ENCODE results near the gene KIF25. TPM values are rescaled to one million over a fixed set of nuclear protein-coding genes. Genes with fewer than 3 reads are reported as not detected.
"Not testable (repeated sequence)": the region's sequence is repeated elsewhere in the genome, so short reads cannot be mapped to it uniquely, and the experiment has no call there.

The KIF25 gene
- total and polyA plus RNA-seq, 7 donors = 0.50 to 0.54 TPM; not detected in 5

DNA sequence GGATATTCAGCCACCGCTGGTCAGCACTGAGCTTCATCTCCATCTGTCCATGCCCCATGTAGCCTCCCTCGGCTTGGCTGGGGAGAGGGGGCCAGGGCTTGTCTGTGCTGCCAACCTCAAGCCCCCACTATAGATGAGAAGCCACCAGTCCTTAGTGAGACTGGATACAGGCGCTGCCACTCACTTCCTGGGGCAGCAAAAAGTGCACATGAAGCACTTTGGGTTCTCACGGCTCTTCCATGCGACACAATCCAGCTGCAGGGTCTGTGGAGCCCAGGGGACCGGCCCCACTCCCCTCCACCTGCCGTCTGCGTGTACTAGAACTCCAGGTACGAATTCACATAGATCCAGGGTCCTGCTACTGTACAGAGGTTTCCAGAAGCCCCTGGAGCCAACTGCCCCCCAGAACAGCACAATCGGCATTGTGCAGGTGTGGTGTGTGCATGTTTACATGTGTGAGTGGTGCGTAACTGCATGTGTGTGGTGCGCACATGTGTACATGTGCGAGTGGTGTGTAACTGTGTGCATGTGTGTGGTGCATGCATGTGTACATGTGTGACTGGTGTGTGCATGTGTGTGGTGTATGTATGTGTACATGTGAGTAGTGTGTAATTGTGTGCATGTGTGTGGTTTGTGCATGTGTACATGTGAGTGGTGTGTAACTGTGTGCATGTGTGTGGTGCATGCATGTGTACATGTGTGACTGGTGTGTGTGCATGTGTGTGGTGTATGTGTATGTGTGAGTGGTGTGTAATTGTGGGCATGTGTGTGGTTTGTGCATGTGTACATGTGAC lies 76.7 kb downstream of the KIF25 start:
- Histone ChIP-seq H3K9me3 (no peaks in the 10 kb centered on the region), H3K27ac (no peak overlapping the region), H3K36me3 (no peaks in the 10 kb centered on the region), H3K4me3 (no peak overlapping the region), H3K4me1 (no peaks in the 10 kb centered on the region), H3K27me3 (no peaks in the 10 kb centered on the region)
- no peak for DNase-seq
- intact Hi-C loops (cut with DNase I) = no loop called here
- no peak for TF ChIP-seq EP300 (IDR thresholded peaks at IDR 0.05)
- 84 to 86% methylated on average over 13 of the region's 13 CpGs for WGBS, 2 donors

- H3K36me3 ChIP-seq = no peaks in the 10 kb centered on the region
- TF ChIP-seq POLR2AphosphoS5 (IDR thresholded peaks at IDR 0.05) (no peak), CTCF (IDR thresholded peaks at IDR 0.05) (no peak), EP300 (IDR thresholded peaks at IDR 0.05) (no peak), POLR2A (IDR thresholded peaks at IDR 0.05) (no peak)
- H3K27me3 ChIP-seq = no peaks in the 10 kb centered on the region
- WGBS, 2 donors = 92% methylated on average over 13 of the region's 13 CpGs
- no peak overlapping the region for H3K4me3 ChIP-seq
- H3K27ac ChIP-seq = no peak overlapping the region
- intact Hi-C loops (cut with DNase I) = no loop called here
- no peak for DNase-seq
- no peaks in the 10 kb centered on the region for H3K4me1 ChIP-seq
- no peaks in the 10 kb centered on the region for H3K9me3 ChIP-seq
Measured at GRCh38 chr6:168075216-168075615, 77.7 kb downstream of the KIF25 start.

DNA sequence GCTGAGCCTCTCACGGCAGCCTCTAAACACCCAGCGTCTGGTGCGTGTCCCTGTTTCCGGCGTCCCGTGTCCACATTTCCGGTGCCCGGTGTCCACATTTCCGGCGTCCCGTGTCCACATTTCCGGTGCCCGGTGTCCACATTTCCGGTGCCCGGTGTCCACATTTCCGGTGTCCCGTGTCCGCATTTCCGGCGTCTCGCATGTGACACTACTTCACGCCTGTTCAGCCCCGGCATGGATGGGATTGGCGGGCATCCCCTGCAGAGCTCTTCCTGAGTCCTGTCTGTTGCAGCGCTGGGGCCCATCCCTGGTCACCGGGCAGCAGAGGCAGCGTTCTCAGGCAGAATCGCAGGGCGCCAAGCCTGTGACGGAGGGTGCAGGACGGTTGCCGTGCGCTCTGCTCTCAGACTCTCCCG lies 78.3 kb downstream of the KIF25 start:
- TF ChIP-seq POLR2A (IDR thresholded peaks at IDR 0.05) (no peak), EP300 (IDR thresholded peaks at IDR 0.05) (no peak), CTCF (IDR thresholded peaks at IDR 0.05) (no peak), POLR2AphosphoS5 (IDR thresholded peaks at IDR 0.05) (no peak)
- H3K9me3 ChIP-seq = no peaks in the 10 kb centered on the region
- H3K36me3 ChIP-seq = no peaks in the 10 kb centered on the region
- H3K4me3 ChIP-seq = no peak overlapping the region
- no peaks in the 10 kb centered on the region for H3K27me3 ChIP-seq
- intact Hi-C loops (cut with DNase I) = no loop called here
- no peak for DNase-seq
- no peaks in the 10 kb centered on the region for H3K4me1 ChIP-seq
- no peak overlapping the region for H3K27ac ChIP-seq
- WGBS, 2 donors = 90 to 92% methylated on average over 34 of the region's 34 CpGs

DNA sequence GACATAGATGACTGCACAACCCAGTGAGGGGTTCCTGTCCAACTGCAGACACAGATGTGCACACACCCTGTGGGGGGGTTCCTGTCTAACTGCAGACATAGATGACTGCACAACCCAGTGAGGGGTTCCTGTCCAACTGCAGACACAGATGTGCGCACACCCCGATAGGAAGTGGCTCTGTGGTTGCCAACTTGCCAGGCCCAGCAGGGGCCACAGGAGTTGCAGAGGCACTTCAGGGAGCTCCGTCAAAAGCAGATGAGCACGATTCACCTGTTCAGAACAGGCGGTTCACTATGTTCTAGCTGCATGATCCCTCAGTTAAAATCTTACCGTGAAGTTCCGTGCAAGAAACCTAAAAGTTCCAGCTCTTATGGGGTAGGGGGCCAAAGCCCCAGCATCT lies 79.9 kb downstream of the KIF25 start:
- H3K4me3 ChIP-seq; H3K4me1 ChIP-seq; H3K9me3 ChIP-seq; intact Hi-C loops (cut with DNase I); H3K27ac ChIP-seq; DNase-seq; H3K36me3 ChIP-seq; H3K27me3 ChIP-seq: not testable (repeated sequence)
- 84 to 93% methylated on average over 7 of the region's 7 CpGs for WGBS, 2 donors

DNA sequence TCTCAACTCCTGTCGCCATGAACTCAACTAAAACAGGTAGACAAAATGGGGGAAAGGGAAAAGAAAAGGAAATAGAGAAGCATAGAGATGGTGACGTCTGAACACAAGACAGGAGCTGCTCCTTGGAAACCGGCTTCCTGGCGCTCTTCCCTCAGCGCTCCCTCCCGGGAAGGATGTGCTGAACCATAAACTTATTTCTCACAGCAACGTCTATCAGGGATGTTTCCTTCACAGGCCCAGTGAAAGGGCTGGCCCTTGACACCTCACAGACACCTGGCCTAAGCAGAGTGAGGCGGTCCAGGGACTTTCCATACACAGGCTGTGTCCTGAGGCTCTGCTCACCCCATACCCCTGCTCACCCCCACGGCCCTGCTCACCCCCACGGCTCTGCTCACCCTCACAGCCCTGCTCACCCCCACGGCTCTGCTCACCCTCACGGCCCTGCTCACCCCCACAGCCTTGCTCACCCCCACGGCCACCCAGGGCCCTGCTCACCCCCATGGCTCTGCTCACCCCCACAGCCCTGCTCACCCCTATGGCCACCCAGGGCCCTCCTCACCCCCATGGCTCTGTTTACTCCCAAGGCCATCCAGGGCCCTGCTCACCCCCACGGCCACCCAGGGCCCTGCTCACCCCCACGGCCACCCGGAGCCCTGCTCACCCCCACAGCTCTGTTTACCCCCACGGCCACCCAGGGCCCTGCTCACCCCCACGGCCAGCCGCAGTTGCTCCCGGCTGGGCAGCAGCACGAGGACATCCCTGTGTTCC lies 80.9 kb downstream of the KIF25 start:
- DNase-seq = no peak
- H3K4me3 ChIP-seq = no peak overlapping the region
- no peaks in the 10 kb centered on the region for H3K36me3 ChIP-seq
- H3K4me1 ChIP-seq = no peaks in the 10 kb centered on the region
- H3K27ac ChIP-seq = no peak overlapping the region
- H3K27me3 ChIP-seq = no peaks in the 10 kb centered on the region
- 16 to 53% methylated on average over 21 of the region's 21 CpGs for WGBS, 2 donors
- no peaks in the 10 kb centered on the region for H3K9me3 ChIP-seq
- TF ChIP-seq POLR2A (IDR thresholded peaks at IDR 0.05) (no peak), EP300 (IDR thresholded peaks at IDR 0.05) (no peak), POLR2AphosphoS5 (IDR thresholded peaks at IDR 0.05) (no peak), CTCF (IDR thresholded peaks at IDR 0.05) (no peak)
- intact Hi-C loops (cut with DNase I) = no loop called here
